ENCODE data around the gene STK39.

Gene STK39

GRCh38 chr2:168025487-168026202 lies 221.8 kb downstream of the STK39 start:
- in situ Hi-C loops (cut with MboI; ENCODE audit: low pct_unique_long_range_greater_than_20kb, low sequenced_read_pairs, unreplicated experiment): no loop called here
- no peak for DNase-seq (ENCODE audit: low spot score)

GRCh38 chr2:168024459-168024858 lies 222.9 kb downstream of the STK39 start:
- no peak for TF ChIP-seq CTCF (IDR thresholded peaks at IDR 0.05; ENCODE audit: extremely low read depth, insufficient read depth, missing control alignments)
- in situ Hi-C loops (cut with MboI; ENCODE audit: low pct_unique_long_range_greater_than_20kb, low sequenced_read_pairs, unreplicated experiment): no loop called here
- no peak for DNase-seq (ENCODE audit: low spot score)

More at GRCh38 chr2:168025487-168026202, 221.8 kb downstream of the STK39 start:
- TF ChIP-seq CTCF (IDR thresholded peaks at IDR 0.05; ENCODE audit: extremely low read depth, insufficient read depth, missing control alignments): no peak

GRCh38 chr2:168021800-168022587 lies 225.4 kb downstream of the STK39 start:
- no peak for DNase-seq (ENCODE audit: low spot score)
- in situ Hi-C loops (cut with MboI; ENCODE audit: low pct_unique_long_range_greater_than_20kb, low sequenced_read_pairs, unreplicated experiment): no loop called here
- no peak for TF ChIP-seq CTCF (IDR thresholded peaks at IDR 0.05; ENCODE audit: extremely low read depth, insufficient read depth, missing control alignments)

- in situ Hi-C loops (cut with MboI; ENCODE audit: low pct_unique_long_range_greater_than_20kb, low sequenced_read_pairs, unreplicated experiment): no loop called here
- no peak for TF ChIP-seq CTCF (IDR thresholded peaks at IDR 0.05; ENCODE audit: extremely low read depth, insufficient read depth, missing control alignments)
- DNase-seq (ENCODE audit: low spot score): no peak
Observed at GRCh38 chr2:168015274-168015953, 232.0 kb downstream of the STK39 start.

- in situ Hi-C loops (cut with MboI; ENCODE audit: low pct_unique_long_range_greater_than_20kb, low sequenced_read_pairs, unreplicated experiment): no loop called here
- no peak for DNase-seq (ENCODE audit: low spot score)
- no peak for TF ChIP-seq CTCF (IDR thresholded peaks at IDR 0.05; ENCODE audit: extremely low read depth, insufficient read depth, missing control alignments)
Observed at GRCh38 chr2:168009900-168010299, 237.5 kb downstream of the STK39 start.

- in situ Hi-C loops (cut with MboI; ENCODE audit: low pct_unique_long_range_greater_than_20kb, low sequenced_read_pairs, unreplicated experiment): no loop called here
- TF ChIP-seq CTCF (IDR thresholded peaks at IDR 0.05; ENCODE audit: extremely low read depth, insufficient read depth, missing control alignments): no peak
- no peak for DNase-seq (ENCODE audit: low spot score)
Observed at GRCh38 chr2:168008646-168009195, 238.7 kb downstream of the STK39 start.
